Measurements from ENCODE around the gene TROAP. TPM values are rescaled to one million over a fixed set of nuclear protein-coding genes. Genes with fewer than 3 reads are reported as not detected.

Gene TROAP
- total RNA-seq, 1 experiment from 2014 or later, result 135 TPM

Other genes starting within 250 kb of the TROAP start
- gene DHH, start 228.5 kb upstream of the TROAP start, total RNA-seq (2022), result 0.16 TPM in 1 of 2 replicates, not detected in the other
- 43.1 and 43.9 TPM in 2 replicates for gene LMBR1L, start 212.4 kb upstream of the TROAP start, total RNA-seq (2022)
- gene TUBA1B, start 191.9 kb upstream of the TROAP start, total RNA-seq (2022), result 1,866 and 1,882 TPM in 2 replicates
- 8.5 and 9.1 TPM in 2 replicates for gene TUBA1A, start 134.2 kb upstream of the TROAP start, total RNA-seq (2022)
- gene TUBA1C, start 58.2 kb upstream of the TROAP start, total RNA-seq (2022), result 636 and 638 TPM in 2 replicates
- gene PRPH, start 28.1 kb upstream of the TROAP start, total RNA-seq (2022), result 3.2 and 4.9 TPM in 2 replicates
- gene C1QL4, start 13.9 kb downstream of the TROAP start, total RNA-seq (2022), result 2.6 and 3.6 TPM in 2 replicates
- 40.6 and 47.7 TPM in 2 replicates for gene DNAJC22, start 23.6 kb downstream of the TROAP start, total RNA-seq (2022)
- gene SPATS2, start 44.2 kb downstream of the TROAP start, total RNA-seq (2022), result 43.1 and 48.9 TPM in 2 replicates
- 0.16 and 0.27 TPM in 2 replicates for gene KCNH3, start 215.8 kb downstream of the TROAP start, total RNA-seq (2022)
- gene MCRS1, start 244.9 kb downstream of the TROAP start, total RNA-seq (2022), result 115 and 122 TPM in 2 replicates